BLaER1 treated with 17β-estradiol and CSF1 and Interleukin-3, amounts not matched to agents 10 nM and 100 nM (cell line): ENCODE results near the gene DCUN1D5.

ENCODE experiments used
- H3K27ac ChIP-seq, 11 experiments: shearing (Covaris generic); formaldehyde crosslinking; 2 replicates each; pipeline ENCODE4 v1.8.1; 2022
- H3K27me3 ChIP-seq, 11 experiments: shearing (Covaris generic); formaldehyde crosslinking; 2 replicates each; pipeline ENCODE4 v1.8.1; 2022
- H3K36me3 ChIP-seq, 11 experiments: shearing (Covaris generic); formaldehyde crosslinking; 2 replicates each; pipeline ENCODE4 v1.8.1; 2022
- H3K4me1 ChIP-seq, 10 experiments: shearing (Covaris generic); formaldehyde crosslinking; 2 replicates each; pipeline ENCODE4 v1.8.1; 2022
- H3K4me2 ChIP-seq, 11 experiments: shearing (Covaris generic); formaldehyde crosslinking; 2 replicates each; pipeline ENCODE4 v1.8.1; 2022
- H3K4me3 ChIP-seq, 10 experiments: shearing (Covaris generic); formaldehyde crosslinking; 2 replicates each; pipeline ENCODE4 v1.8.1; 2022
- H3K9ac ChIP-seq, 11 experiments: shearing (Covaris generic); formaldehyde crosslinking; 2 replicates each; pipeline ENCODE4 v1.8.1; 2022
- H3K9me3 ChIP-seq, 11 experiments: shearing (Covaris generic); formaldehyde crosslinking; replicated peaks in 1 of 11; 2 replicates each; pipeline ENCODE4 v1.8.1; 2022
- H4K20me1 ChIP-seq, 11 experiments: shearing (Covaris generic); formaldehyde crosslinking; 2 replicates each; pipeline ENCODE4 v1.8.1; 2022
- Cebpa-rat ChIP-seq, 11 experiments: shearing (Covaris generic); IDR thresholded peaks; 2 replicates each; pipeline ENCODE4 v1.8.1; 2022

Gene DCUN1D5

DNA sequence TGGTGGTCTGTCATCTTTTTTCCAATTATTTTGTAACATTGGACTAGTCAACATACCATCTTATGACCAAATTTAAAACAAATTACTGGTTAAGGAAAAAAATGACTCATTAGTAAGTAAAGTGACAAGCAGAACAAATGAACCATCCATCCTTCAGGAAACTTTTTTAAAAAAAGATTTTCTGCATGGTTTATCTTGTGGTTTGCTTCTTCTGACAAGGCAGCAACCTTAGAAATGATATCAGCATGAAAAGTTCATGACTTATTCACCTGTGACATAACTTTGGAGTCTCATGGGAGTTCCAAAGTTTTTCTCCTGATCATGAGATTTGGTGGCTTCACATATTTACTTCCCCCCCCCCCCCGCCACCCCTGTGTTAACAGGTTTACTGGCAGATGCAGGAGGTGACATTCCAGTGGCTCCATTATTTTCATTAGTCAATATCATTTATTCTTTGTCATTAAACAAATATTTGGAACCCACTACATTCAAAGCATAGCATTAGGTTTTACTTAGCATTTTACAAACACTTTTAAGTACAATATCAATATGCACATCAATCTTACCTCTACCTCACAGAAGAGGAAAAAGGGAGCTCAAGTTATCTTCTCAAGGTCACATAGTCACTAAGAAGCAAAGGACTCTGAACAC lies 40.7 kb downstream of the DCUN1D5 start:
- no peak for TF ChIP-seq Cebpa-rat (IDR thresholded peaks at IDR 0.05)
- Histone ChIP-seq H3K9me3 (peaks cover 0 to 7% (median 0%) of the 10 kb centered on the region in 11 experiments; a peak in 1 of 22 replicates), H4K20me1 (peaks cover 0 to 7% (median 0%) of the 10 kb centered on the region in 11 experiments; a peak in 1 of 22 replicates), H3K4me1 (peaks cover 0 to 57% (median 0%) of the 10 kb centered on the region in 10 experiments; a peak in 6 of 20 replicates), H3K36me3 (peaks cover 0 to 29% (median 0%) of the 10 kb centered on the region in 11 experiments; a peak in 7 of 22 replicates), H3K4me3 (no peak overlapping the region), H3K27ac (no peak overlapping the region), H3K9ac (no peak overlapping the region), H3K27me3 (no peaks in the 10 kb centered on the region), H3K4me2 (peak overlapping the region in 1 of 11 experiments; percentile 14; a peak in 1 of 22 replicates)

DNA sequence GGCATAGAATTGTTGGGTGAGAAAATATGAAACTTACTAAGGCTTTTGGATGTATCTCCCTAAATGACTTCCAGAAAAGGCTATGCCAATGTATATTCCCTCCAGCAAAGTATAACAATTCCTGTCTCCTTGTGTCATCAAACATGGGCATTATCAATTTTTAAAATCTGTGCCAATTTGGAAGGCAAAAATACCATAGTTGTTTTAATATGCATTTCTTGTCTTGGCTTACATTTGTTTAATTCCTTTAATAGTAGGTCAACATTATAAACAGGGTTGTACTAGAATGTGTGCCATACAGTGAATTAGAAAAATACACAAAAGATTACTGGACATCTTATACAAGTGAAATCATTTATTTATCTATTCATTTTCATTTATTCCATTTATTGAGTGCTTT lies 41.6 kb downstream of the DCUN1D5 start:
- Histone ChIP-seq H4K20me1 (no peaks in the 10 kb centered on the region), H3K4me2 (no peak overlapping the region), H3K9me3 (peaks cover 0 to 7% (median 0%) of the 10 kb centered on the region in 11 experiments; a peak in 1 of 22 replicates), H3K4me3 (no peak overlapping the region), H3K27me3 (no peaks in the 10 kb centered on the region), H3K36me3 (peaks cover 0 to 25% (median 0%) of the 10 kb centered on the region in 11 experiments; a peak in 7 of 22 replicates), H3K4me1 (peaks cover 0 to 61% (median 0%) of the 10 kb centered on the region in 10 experiments; a peak in 6 of 20 replicates), H3K27ac (no peak overlapping the region), H3K9ac (no peak overlapping the region)
- no peak for TF ChIP-seq Cebpa-rat (IDR thresholded peaks at IDR 0.05)

DNA sequence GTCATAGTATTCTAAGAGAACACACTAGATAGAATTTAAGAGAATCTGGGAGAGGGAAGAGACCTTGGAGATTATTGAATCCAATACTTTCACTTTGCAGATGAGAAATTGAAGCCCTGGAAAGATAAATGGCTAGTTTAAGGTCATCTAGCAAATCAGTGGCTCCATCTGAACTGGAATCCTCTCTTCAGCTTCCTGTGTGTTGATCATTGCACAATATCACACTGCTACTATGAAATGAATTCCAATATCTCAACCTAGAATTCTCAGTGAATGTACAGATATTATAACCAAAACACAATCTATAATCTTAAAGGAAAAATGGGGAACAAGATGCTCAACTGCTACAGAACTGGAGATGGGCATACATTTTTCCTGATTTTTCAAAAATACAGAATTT lies 44.1 kb downstream of the DCUN1D5 start:
- no peak overlapping the region for H3K9ac ChIP-seq
- no peaks in the 10 kb centered on the region for H4K20me1 ChIP-seq
- no peak overlapping the region for H3K27ac ChIP-seq
- no peaks in the 10 kb centered on the region for H3K27me3 ChIP-seq
- peaks cover 0 to 7% (median 0%) of the 10 kb centered on the region in 11 experiments; a peak in 1 of 22 replicates for H3K9me3 ChIP-seq
- peaks cover 0 to 70% (median 2%) of the 10 kb centered on the region in 10 experiments; a peak in 8 of 20 replicates for H3K4me1 ChIP-seq
- no peak overlapping the region for H3K4me3 ChIP-seq
- peak in 1 of 11 experiments; percentile 39; a peak in 1 of 22 replicates for TF ChIP-seq Cebpa-rat (IDR thresholded peaks at IDR 0.05)
- H3K36me3 ChIP-seq = peaks cover 0 to 14% (median 0%) of the 10 kb centered on the region in 11 experiments; a peak in 5 of 22 replicates
- H3K4me2 ChIP-seq = peak overlapping the region in 2 of 11 experiments; percentile 16 to 37; a peak in 2 of 22 replicates

GRCh38 chr11:103043826-103044678 lies 47.9 kb downstream of the DCUN1D5 start:
- peak overlapping the region in 3 of 11 experiments; percentile 42 to 76 (median 47); a peak in 5 of 22 replicates for H3K27ac ChIP-seq
- H3K9me3 ChIP-seq = no peaks in the 10 kb centered on the region
- no peak for TF ChIP-seq Cebpa-rat (IDR thresholded peaks at IDR 0.05)
- H3K36me3 ChIP-seq = no peaks in the 10 kb centered on the region
- peak overlapping the region in 3 of 11 experiments; percentile 6 to 52 (median 40); a peak in 4 of 22 replicates for H3K4me2 ChIP-seq
- H3K9ac ChIP-seq = no peak overlapping the region
- H4K20me1 ChIP-seq = no peaks in the 10 kb centered on the region
- no peak overlapping the region for H3K4me3 ChIP-seq
- peaks cover 0 to 71% (median 0%) of the 10 kb centered on the region in 10 experiments; a peak in 6 of 20 replicates for H3K4me1 ChIP-seq
- no peaks in the 10 kb centered on the region for H3K27me3 ChIP-seq

GRCh38 chr11:103042161-103042560 lies 49.8 kb downstream of the DCUN1D5 start:
- no peaks in the 10 kb centered on the region for H3K9me3 ChIP-seq
- H3K4me3 ChIP-seq = no peak overlapping the region
- H3K36me3 ChIP-seq = no peaks in the 10 kb centered on the region
- no peak overlapping the region for H3K9ac ChIP-seq
- no peak for TF ChIP-seq Cebpa-rat (IDR thresholded peaks at IDR 0.05)
- peak overlapping the region in 1 of 11 experiments; percentile 29; a peak in 1 of 22 replicates for H3K4me2 ChIP-seq
- H3K4me1 ChIP-seq = peaks cover 0 to 64% (median 0%) of the 10 kb centered on the region in 10 experiments; a peak in 6 of 20 replicates
- H4K20me1 ChIP-seq = no peaks in the 10 kb centered on the region
- no peaks in the 10 kb centered on the region for H3K27me3 ChIP-seq
- no peak overlapping the region for H3K27ac ChIP-seq

- H3K9ac ChIP-seq = peak overlapping the region in 3 of 11 experiments; percentile 63 to 73 (median 65); a peak in 5 of 22 replicates
- no peak overlapping the region; a peak in 1 of 20 replicates for H3K4me3 ChIP-seq
- peak overlapping the region in 6 of 11 experiments; percentile 25 to 95 (median 73); a peak in 12 of 22 replicates for H3K27ac ChIP-seq
- H3K9me3 ChIP-seq = 0 out of 22 replicates have a peak, but pooled peaks cover 0 to 6% (median 0%) of the 10 kb centered on the region in 11 experiments
- H3K4me1 ChIP-seq = peaks cover 0 to 35% (median 5%) of the 10 kb centered on the region in 10 experiments; a peak in 9 of 20 replicates
- H3K4me2 ChIP-seq = peak overlapping the region in 4 of 11 experiments; percentile 19 to 74 (median 50); a peak in 7 of 22 replicates
- H3K36me3 ChIP-seq = no peaks in the 10 kb centered on the region
- H4K20me1 ChIP-seq = no peaks in the 10 kb centered on the region
- no peaks in the 10 kb centered on the region for H3K27me3 ChIP-seq
- TF ChIP-seq Cebpa-rat (IDR thresholded peaks at IDR 0.05) = no peak
Measured at GRCh38 chr11:103035791-103036434, 56.0 kb downstream of the DCUN1D5 start.

GRCh38 chr11:103035216-103035615 lies 56.7 kb downstream of the DCUN1D5 start:
- Histone ChIP-seq H3K36me3 (no peaks in the 10 kb centered on the region), H3K9ac (peak overlapping the region in 1 of 11 experiments; percentile 7; a peak in 1 of 22 replicates), H3K27ac (peak overlapping the region in 3 of 11 experiments; percentile 54 to 95 (median 83); a peak in 5 of 22 replicates), H4K20me1 (no peaks in the 10 kb centered on the region), H3K4me1 (peaks cover 0 to 34% (median 5%) of the 10 kb centered on the region in 10 experiments; a peak in 9 of 20 replicates), H3K4me2 (peak overlapping the region in 2 of 11 experiments; percentile 60 to 74; a peak in 3 of 22 replicates), H3K9me3 (0 out of 22 replicates have a peak, but pooled peaks cover 0 to 6% (median 0%) of the 10 kb centered on the region in 11 experiments), H3K27me3 (no peaks in the 10 kb centered on the region), H3K4me3 (no peak overlapping the region)
- no peak for TF ChIP-seq Cebpa-rat (IDR thresholded peaks at IDR 0.05)

- no peak overlapping the region for H3K4me3 ChIP-seq
- TF ChIP-seq Cebpa-rat (IDR thresholded peaks at IDR 0.05) = no peak
- no peaks in the 10 kb centered on the region for H4K20me1 ChIP-seq
- no peak overlapping the region for H3K4me2 ChIP-seq
- no peak overlapping the region for H3K9ac ChIP-seq
- H3K27ac ChIP-seq = no peak overlapping the region
- no peaks in the 10 kb centered on the region for H3K27me3 ChIP-seq
- H3K9me3 ChIP-seq = 0 out of 22 replicates have a peak, but pooled peaks cover 0 to 6% (median 0%) of the 10 kb centered on the region in 11 experiments
- no peaks in the 10 kb centered on the region for H3K36me3 ChIP-seq
- peaks cover 0 to 33% (median 5%) of the 10 kb centered on the region in 10 experiments; a peak in 9 of 20 replicates for H3K4me1 ChIP-seq
Measured at GRCh38 chr11:103031834-103032233, 60.1 kb downstream of the DCUN1D5 start.
